ENCODE data around the gene KCNK7.
A peak's percentile ranks its signal among the peaks of the same experiment; 100 is the strongest.

Gene KCNK7

DNA sequence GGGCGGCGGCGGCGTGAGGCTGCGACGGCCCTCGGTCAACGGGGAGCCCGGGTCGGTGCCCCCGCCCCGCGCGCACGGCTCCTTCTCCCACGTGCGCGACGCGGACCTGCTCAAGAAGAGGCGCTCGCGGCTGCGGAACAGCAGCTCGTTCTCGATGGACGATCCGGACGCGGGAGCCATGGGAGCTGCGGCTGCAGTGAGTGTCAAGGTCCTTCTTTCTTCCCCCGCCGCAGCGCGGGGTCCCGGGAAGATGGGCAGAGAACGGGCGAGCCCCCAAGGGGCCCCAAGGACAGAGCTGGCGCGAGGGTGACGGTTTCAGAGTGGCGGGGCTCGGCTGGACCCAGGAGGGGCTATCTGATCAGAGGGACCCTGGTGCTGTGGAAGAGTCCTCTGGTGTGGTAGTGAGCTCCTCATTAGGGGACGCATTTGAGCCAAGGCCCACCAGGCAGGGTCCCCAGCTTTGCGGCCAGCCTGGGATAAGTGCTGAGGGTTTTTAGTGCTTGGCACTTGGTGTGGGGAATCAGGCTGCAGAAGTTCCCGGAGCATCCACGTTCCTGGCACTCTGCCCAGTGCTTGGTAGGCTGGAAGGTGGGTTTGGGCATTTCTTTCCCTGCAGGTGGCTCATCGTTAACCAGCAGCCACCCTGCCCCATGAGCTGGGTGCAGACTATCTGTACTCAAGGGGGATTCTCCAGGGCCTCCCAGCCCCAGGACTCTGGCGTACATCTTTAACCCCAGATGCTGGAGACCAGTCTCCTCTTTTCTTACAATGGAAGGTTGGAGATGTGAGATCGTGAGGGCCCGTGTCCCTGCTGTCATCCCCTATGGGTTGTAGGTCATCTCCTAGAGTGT lies 10.0 kb downstream of the KCNK7 start:
- no peak for DNase-seq

DNA sequence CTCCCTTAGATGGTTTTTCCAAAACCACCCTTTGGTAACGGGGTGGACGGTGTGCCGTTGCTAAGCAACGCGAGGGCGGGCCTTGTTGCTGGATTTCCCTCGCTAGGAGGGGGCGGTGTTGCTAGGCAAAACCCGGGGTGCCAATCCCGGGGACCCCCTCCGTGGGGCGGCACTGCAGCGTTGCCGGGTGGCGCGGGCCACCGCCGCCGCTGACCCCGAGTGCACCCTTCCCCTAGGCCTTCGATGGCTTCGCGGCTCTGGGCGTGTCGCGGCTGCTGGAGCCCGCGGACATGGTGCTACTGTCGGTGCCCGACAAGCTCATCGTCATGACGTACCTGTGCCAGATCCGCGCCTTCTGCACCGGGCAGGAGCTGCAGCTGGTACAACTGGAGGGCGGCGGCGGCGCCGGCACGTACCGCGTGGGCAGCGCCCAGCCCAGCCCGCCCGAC lies 10.9 kb downstream of the KCNK7 start:
- no peak for DNase-seq

DNA sequence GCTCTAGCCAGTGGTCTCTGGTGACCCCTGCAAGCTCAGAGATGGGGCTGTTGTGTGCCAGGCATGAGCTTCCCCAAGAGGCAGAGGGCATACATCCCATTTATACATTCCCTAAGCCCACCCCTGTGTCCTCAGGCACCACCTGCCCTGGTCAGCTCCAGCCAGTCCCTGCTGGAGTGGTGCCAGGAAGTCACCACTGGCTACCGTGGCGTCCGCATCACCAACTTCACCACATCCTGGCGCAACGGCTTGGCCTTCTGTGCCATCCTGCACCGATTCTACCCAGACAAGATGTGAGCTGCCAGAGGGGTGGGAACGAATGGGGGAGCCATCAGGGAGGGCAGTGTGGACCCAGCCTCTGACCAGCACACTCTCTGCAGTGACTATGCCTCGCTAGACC lies 11.5 kb downstream of the KCNK7 start:
- no peak for DNase-seq

DNA sequence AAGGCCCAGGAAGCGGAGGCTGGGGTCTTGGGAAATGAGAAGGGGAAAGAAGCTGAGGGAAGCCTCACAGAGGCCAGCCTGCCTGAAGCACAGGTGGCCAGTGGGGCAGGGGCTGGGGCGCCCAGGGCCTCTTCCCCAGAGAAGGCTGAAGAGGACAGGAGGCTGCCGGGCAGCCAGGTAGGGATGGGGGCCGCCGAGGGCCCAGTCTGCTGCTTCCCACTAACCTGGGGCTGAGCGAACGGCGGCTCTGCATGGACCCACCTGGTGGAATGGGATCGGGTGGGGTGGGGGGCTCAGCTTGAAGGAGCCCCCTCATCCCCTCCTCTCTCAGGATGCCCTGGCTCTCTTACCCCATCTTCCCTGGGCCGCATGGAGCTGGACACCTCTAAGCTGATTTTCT lies 12.0 kb downstream of the KCNK7 start:
- no peak for DNase-seq

DNA sequence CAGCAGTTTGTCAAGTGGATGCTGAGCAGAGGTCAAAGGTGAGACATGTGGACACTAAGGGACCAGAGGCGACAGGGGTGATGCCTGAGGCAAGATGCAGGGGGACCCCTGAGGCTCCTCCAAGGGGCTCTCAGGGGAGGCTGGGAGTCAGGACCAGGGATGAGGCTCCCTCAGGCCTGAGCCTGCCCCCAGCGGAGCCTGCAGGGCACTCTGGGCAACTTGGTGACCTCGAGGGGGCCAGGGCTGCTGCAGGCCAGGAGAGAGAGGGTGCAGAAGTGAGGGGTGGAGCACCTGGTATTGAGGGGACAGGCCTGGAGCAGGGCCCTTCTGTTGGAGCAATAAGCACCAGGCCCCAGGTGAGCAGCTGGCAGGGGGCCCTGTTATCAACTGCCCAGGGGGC lies 13.7 kb downstream of the KCNK7 start:
- DNase-seq = no peak

DNA sequence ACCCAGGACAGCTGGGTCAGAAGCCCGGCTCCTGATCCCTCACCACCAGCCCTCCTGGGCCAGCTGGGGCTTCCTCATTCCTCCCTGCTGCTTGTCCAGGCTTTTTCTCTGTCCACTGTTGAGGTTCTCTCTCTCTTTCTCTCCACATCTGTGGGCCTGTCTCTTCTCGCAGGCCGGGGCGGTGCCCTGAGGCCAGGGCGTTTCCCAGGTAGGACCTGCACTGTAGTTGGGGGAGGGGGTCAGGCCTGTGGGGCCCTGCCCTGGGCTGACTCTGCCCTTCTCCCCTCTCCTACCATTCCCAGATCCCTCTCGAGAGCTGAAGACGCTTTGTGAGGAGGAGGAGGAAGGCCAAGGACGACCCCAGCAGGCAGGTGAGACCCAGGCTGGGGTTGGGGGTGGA lies 14.8 kb downstream of the KCNK7 start:
- DNase-seq = no peak

DNA sequence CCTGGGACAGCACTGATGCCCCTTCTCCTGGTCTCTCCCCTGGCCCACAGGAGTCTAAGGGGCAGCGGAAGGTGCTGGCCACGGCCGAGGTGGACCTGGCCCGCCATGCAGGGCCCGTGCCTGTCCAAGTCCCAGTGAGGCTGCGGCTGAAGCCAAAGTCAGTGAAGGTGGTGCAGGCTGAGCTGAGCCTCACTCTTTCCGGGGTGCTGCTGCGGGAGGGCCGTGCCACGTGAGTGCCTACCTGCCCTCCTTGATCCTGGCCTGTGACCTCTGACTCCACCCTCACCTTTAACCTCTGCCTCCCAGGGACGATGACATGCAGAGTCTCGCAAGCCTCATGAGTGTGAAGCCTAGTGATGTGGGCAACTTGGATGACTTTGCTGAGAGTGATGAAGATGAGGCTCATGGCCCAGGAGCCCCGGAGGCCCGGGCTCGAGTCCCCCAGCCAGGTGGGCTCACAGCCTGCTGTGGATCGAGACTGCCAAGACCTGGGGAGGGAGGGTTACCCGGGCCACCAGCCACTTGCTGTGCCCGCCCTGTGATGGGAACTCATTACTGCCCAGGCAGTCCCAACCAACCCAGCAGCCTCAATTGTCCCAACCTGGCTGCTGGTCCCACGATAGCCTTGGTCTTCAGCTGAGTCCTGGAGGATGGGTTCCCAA lies 15.4 kb downstream of the KCNK7 start:
- no peak for DNase-seq

DNA sequence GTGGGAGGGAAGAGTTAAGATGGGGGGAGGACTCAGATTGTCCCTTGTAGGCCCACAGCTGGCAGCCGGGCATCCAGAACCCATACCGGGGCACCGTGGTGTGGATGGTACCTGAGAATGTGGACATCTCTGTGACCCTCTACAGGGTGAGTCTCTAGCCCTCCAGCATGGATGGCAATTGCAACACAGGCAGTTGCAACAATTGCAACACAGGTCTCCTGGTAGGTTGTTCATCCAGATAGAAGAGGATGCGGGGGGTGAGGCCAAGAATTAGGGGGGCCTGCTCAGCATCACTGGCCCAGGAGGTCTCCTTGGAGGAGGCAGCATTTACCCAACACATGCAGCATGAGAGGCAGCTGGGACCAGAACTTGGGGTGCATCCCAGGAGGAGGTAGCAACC lies 16.3 kb downstream of the KCNK7 start:
- DNase-seq = no peak

DNA sequence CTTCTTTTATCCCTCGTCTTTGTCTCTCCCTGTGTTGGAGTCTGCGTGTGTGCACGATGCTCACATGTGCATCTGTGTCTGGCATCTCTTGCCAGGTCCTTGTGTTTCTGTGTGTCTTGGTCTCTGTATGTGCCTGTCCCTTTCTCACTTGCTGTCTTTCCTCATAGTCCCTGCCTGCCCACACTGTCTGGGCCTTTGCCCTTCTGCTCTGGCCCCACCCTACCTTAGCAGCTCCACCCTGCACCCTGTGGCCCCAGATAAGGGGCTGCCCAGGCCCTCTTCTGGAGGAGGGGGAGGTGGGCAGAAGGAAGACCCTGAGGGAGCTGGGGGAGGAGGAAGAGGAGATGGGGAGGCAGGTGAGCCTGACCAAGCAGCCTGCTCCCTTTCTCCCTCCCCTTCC lies 16.9 kb downstream of the KCNK7 start:
- no peak for DNase-seq

GRCh38 chr11:65578134-65578533 lies 17.5 kb downstream of the KCNK7 start:
- no peak for DNase-seq

- no peak for DNase-seq
Observed at GRCh38 chr11:65577756-65578109, 17.9 kb downstream of the KCNK7 start.

GRCh38 chr11:65576867-65577755 lies 18.5 kb downstream of the KCNK7 start:
- no peak for DNase-seq

DNA sequence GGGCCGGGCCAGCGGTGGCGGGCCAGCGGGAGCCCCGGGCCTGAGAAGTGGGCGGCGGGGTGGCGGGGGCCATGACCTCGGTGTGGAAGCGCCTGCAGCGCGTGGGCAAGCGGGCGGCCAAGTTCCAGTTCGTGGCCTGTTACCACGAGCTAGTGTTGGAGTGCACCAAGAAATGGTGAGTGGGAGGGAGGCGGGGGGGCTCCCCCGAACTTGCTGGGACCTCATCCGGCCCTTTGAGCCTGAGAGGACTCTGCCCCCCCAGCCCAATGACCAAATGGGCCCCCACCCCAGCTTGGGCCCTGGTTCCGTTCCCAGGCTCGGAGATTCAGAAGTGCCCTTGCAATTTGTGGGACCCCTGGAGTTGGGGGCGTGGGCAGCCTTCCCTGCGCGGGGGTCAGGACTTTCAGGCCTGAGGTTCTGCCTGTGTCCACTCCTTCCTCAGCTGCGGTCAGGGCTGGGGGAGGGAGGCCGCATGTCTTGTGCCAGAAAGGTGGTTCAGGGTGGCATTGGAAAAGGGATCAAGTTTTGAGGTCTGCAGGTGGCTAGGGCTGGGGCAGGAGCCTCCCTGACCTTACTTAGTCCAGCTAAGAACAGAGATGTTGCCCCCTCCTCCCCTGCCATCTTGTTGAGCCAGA lies 19.3 kb downstream of the KCNK7 start:
- no peak for DNase-seq

- DNase-seq = peak; percentile 80
Observed at GRCh38 chr11:65575568-65576231, 19.9 kb downstream of the KCNK7 start, which contains the start of gene EHBP1L1. TSS of gene EHBP1L1 (plus strand) at chr11:65576053. CDS start at chr11:65576303, 250 bp downstream.

DNA sequence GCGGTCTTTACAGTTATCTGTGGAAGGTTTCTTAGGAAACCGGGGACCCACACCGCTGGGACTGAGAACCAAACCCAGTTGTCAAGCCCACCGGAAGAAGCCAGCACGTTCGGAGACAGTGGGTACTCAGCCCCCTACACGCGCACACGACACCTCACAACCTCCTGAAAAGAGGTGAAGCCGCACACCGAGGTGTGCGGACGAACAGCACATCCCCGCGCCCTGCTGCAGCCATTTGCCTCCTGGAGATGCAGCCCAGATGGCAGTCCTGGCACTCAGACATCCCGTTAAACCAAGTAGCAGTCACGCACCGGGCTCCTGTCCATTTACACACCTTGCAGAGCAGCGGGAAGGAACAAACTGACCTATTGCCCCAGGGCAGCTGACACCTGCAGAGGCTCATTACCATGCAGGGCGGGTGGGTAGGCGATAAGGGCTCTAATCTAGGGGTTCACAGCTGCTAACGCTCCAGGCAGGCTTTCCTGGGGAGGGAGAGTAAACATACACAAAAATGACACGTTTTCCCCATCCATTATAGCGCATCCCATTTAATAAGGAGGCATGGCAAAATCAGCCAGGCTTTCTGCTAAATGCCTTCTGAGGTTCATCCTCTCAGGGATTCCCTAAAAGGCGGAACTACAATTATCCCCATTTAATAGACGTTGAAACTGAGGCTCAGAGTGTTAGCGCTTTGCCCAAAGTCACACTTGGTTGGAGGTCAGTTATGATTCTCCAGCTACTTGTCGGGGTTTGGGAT lies 20.6 kb downstream of the KCNK7 start:
- no peak for DNase-seq

DNA sequence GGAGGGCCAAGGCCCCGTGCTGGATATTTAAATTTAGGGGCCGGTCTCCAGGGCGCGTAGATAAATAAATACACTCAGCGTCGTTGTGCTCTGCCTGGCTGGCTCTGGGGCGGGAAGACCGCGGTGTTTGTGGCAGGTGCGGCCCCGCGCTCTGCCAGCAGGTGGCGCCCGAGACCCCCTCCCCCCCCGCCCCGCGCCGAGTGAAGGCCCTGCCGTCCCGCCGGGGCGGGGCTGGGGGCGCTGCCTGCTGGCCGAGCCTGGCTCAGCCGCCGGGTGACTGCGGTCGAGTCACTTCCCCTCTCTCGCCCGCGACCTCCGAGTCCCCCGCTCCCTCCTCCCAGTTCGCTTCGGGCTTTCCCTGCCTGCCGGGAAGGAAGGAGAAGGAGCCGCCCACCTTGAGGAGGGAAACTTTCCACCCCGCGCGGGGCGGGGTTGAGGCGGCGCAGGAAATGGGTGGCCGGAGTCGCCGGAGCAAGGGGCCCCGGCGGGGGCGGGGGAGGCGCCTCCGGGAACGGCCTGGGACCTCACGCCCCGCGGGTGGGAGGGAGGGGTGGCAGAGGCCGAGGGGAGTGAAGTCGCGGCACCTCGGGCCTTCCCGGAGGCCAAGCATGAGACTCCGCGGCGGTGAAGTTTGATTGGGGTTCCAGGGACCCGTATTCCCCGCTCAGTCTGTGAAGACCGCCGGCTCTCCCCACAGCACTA lies 21.3 kb downstream of the KCNK7 start:
- peak; percentile 95 for DNase-seq

- no peak for DNase-seq
Observed at GRCh38 chr11:65573391-65574079, 22.1 kb downstream of the KCNK7 start.

- peak; percentile 95 for DNase-seq
Observed at GRCh38 chr11:65572356-65573051, 23.1 kb downstream of the KCNK7 start, which contains the start of gene FAM89B. TSS of gene FAM89B (plus strand) at chr11:65572538. CDS start at chr11:65572670, 132 bp downstream.

DNA sequence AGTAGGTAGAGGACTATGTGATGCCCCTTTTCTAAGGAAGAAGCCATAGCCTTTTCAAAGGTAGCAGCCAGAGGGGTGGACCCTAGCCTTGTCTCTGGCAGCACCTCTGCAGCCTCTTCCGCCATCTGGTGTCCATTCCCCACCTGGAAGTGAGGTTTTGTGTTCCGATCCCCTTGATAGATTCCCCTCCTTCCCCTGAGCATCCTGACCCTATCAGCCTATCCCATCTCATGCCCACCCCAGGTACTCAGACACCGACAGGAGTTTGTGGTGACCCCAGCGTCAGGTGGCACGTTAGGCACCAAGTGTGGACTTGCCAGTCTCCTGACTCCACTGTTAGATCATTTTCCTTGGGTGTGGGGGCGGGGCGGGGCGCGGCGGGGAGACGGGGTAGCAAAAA lies 23.7 kb downstream of the KCNK7 start:
- no peak for DNase-seq

Data from stimulated activated CD8-positive, alpha-beta memory T cell treated with anti-CD3 and anti-CD28 coated beads, Interleukin-4, amount 100 ng/mL, for 48 hours (primary cell).